Measurements from ENCODE around the gene CSN3. TPM values are rescaled to one million over a fixed set of nuclear protein-coding genes. Genes with fewer than 3 reads are reported as not detected.
A peak's percentile ranks its signal among the peaks of the same experiment; 100 is the strongest.

Gene CSN3
- total RNA-seq, 1 donor from 2014 or later, result not detected

DNA sequence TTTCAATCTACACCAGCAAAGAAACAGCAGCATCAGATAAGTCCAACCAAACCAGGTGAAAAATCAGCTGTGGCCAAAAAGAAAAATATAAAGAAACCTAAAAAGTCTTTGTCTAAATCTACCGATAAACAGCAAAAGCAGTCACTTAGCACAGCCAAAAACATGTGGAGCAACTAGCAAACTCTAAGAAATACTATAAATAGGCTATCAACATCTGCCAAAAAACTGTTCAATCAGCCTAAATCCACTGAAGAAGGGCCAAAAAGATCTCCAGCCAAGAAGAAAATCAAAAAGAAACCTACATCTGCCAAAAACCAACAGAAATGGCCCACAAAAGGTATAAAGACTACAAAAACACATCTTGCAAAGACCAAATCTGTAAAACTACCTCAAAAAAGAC, 55.7 kb downstream of the CSN3 start:
- no peaks in the 10 kb centered on the region for H3K9me3 ChIP-seq (ENCODE audit: low read depth)
- H3K4me1 ChIP-seq, result peaks cover 5% of the 10 kb centered on the region
- H3K36me3 ChIP-seq, result no peaks in the 10 kb centered on the region
- H3K9ac ChIP-seq, result no peak overlapping the region
- H3K27me3 Mint-ChIP-seq (ENCODE audit: insufficient read depth, low read depth), result peaks cover 7% of the 10 kb centered on the region
- TF ChIP-seq EZH2 (IDR thresholded peaks at IDR 0.05), result no peak
- TF ChIP-seq, protein P1, sequence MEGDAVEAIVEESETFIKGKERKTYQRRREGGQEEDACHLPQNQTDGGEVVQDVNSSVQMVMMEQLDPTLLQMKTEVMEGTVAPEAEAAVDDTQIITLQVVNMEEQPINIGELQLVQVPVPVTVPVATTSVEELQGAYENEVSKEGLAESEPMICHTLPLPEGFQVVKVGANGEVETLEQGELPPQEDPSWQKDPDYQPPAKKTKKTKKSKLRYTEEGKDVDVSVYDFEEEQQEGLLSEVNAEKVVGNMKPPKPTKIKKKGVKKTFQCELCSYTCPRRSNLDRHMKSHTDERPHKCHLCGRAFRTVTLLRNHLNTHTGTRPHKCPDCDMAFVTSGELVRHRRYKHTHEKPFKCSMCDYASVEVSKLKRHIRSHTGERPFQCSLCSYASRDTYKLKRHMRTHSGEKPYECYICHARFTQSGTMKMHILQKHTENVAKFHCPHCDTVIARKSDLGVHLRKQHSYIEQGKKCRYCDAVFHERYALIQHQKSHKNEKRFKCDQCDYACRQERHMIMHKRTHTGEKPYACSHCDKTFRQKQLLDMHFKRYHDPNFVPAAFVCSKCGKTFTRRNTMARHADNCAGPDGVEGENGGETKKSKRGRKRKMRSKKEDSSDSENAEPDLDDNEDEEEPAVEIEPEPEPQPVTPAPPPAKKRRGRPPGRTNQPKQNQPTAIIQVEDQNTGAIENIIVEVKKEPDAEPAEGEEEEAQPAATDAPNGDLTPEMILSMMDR (IDR thresholded peaks at IDR 0.05), result no peak
- no peak for TF ChIP-seq EZH2phosphoT487 (IDR thresholded peaks at IDR 0.05)
- peak overlapping the region; percentile 15 for H2AFZ ChIP-seq (replicated peaks)
- H3K4me1 Mint-ChIP-seq, result no peaks in the 10 kb centered on the region
- H3K4me3 Mint-ChIP-seq, result no peak overlapping the region
- peaks cover 1% of the 10 kb centered on the region for H3K36me3 Mint-ChIP-seq
- no peak overlapping the region for H3K27ac ChIP-seq
- no peak for DNase-seq (ENCODE audit: low spot score)
- no peaks in the 10 kb centered on the region for H3K27me3 ChIP-seq
- H3F3A ChIP-seq (ENCODE audit: low read depth), result no peaks in the 10 kb centered on the region
- H3K4me2 ChIP-seq, result no peak overlapping the region
- H3K27ac Mint-ChIP-seq, result no peak overlapping the region
- H4K20me1 ChIP-seq (ENCODE audit: low read depth), result no peaks in the 10 kb centered on the region
- no peaks in the 10 kb centered on the region for H3K79me2 ChIP-seq (ENCODE audit: low read depth)
- no peak overlapping the region for H3K4me3 ChIP-seq
- H3K9me3 Mint-ChIP-seq, result peaks cover 2% of the 10 kb centered on the region

DNA sequence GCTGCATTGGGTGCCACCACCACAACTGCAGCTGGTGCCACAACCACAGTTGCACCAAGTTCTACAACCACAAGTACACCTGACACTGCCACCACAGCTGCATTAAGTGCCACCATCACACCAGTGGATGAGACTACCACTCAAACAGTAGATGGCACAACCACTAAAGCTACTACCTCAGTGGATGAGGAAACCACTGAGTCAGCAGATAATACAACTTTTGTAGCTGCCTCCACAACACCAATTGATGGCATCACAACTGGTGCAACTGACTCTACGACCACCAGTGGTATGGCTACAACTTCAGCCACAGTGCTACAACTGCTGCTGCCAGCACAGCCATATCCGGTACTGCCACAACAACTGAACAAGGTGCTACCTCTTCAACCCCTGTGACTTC, 57.2 kb downstream of the CSN3 start:
- TF ChIP-seq EZH2phosphoT487 (IDR thresholded peaks at IDR 0.05) (no peak), EZH2 (IDR thresholded peaks at IDR 0.05) (no peak)
- TF ChIP-seq, protein P1 (IDR thresholded peaks at IDR 0.05), result no peak
- H3K27ac Mint-ChIP-seq, result no peak overlapping the region
- peaks cover 2% of the 10 kb centered on the region for H3K9me3 Mint-ChIP-seq

DNA sequence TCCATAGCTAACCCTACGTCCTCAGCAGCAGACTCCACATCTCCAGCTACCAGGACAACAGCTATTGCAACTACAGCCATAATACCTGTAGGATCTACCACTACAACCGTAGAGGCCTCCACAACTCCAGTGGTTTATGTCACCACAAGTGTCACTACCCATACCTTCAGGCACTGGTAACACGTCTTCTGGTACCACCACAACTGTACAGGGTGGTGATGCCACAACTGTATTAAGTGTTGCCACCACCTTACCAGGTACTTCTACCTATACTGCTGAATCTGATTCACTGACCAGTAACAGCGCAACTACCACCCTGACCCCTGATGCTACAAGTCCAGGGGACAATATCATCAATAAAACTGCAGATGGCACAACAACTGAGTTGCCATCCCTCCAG, 57.8 kb downstream of the CSN3 start:
- H3K4me1 ChIP-seq, result peaks cover 8% of the 10 kb centered on the region
- H3K79me2 ChIP-seq (ENCODE audit: low read depth), result no peaks in the 10 kb centered on the region
- no peak overlapping the region for H3K27ac ChIP-seq
- no peak overlapping the region for H2AFZ ChIP-seq (replicated peaks)
- H3K36me3 ChIP-seq, result no peaks in the 10 kb centered on the region
- peaks cover 2% of the 10 kb centered on the region for H3K9me3 Mint-ChIP-seq
- peaks cover 4% of the 10 kb centered on the region for H3K4me1 Mint-ChIP-seq
- H3K27me3 ChIP-seq, result no peaks in the 10 kb centered on the region
- TF ChIP-seq EZH2 (IDR thresholded peaks at IDR 0.05) (no peak), EZH2phosphoT487 (IDR thresholded peaks at IDR 0.05) (no peak)
- TF ChIP-seq, protein P1 (IDR thresholded peaks at IDR 0.05), result no peak
- H3K27me3 Mint-ChIP-seq (ENCODE audit: insufficient read depth, low read depth), result peaks cover 5% of the 10 kb centered on the region
- no peaks in the 10 kb centered on the region for H3F3A ChIP-seq (ENCODE audit: low read depth)
- no peak overlapping the region for H3K9ac ChIP-seq
- no peaks in the 10 kb centered on the region for H3K9me3 ChIP-seq (ENCODE audit: low read depth)
- H3K4me3 ChIP-seq, result no peak overlapping the region
- H3K27ac Mint-ChIP-seq, result no peak overlapping the region
- DNase-seq (ENCODE audit: low spot score), result no peak
- H3K4me3 Mint-ChIP-seq, result no peak overlapping the region
- no peaks in the 10 kb centered on the region for H4K20me1 ChIP-seq (ENCODE audit: low read depth)
- H3K4me2 ChIP-seq, result no peak overlapping the region
- peaks cover 1% of the 10 kb centered on the region for H3K36me3 Mint-ChIP-seq

More for the DNA sequence above, 57.2 kb downstream of the CSN3 start:
- H3K79me2 ChIP-seq (ENCODE audit: low read depth), result no peaks in the 10 kb centered on the region
- H4K20me1 ChIP-seq (ENCODE audit: low read depth), result no peaks in the 10 kb centered on the region
- no peaks in the 10 kb centered on the region for H3K36me3 ChIP-seq
- no peak overlapping the region for H3K4me3 ChIP-seq
- peaks cover 8% of the 10 kb centered on the region for H3K4me1 ChIP-seq
- no peaks in the 10 kb centered on the region for H3F3A ChIP-seq (ENCODE audit: low read depth)
- no peak overlapping the region for H3K27ac ChIP-seq
- Mint-ChIP-seq H3K36me3 (peaks cover 1% of the 10 kb centered on the region), H3K27me3 (ENCODE audit: insufficient read depth, low read depth) (peaks cover 5% of the 10 kb centered on the region), H3K4me3 (no peak overlapping the region), H3K4me1 (peaks cover 4% of the 10 kb centered on the region)
- H3K9me3 ChIP-seq (ENCODE audit: low read depth), result no peaks in the 10 kb centered on the region
- no peak for DNase-seq (ENCODE audit: low spot score)
- no peak overlapping the region for H3K4me2 ChIP-seq
- no peak overlapping the region for H3K9ac ChIP-seq
- no peaks in the 10 kb centered on the region for H3K27me3 ChIP-seq
- H2AFZ ChIP-seq (replicated peaks), result no peak overlapping the region

Other genes starting within 250 kb of the CSN3 start
- not detected in 2 replicates for gene STATH, start 246.6 kb upstream of the CSN3 start, total RNA-seq (ENCODE audit: low replicate concordance)
- not detected in 2 replicates for gene HTN3, start 214.1 kb upstream of the CSN3 start, total RNA-seq (ENCODE audit: low replicate concordance)
- gene HTN1, start 192.2 kb upstream of the CSN3 start, total RNA-seq (ENCODE audit: low replicate concordance), result not detected in 2 replicates
- gene PRR27, start 88.4 kb upstream of the CSN3 start, total RNA-seq (ENCODE audit: low replicate concordance), result not detected in 2 replicates
- gene ODAM, start 46.9 kb upstream of the CSN3 start, total RNA-seq (ENCODE audit: low replicate concordance), result not detected in 2 replicates
- not detected in 2 replicates for gene FDCSP, start 16.5 kb upstream of the CSN3 start, total RNA-seq (ENCODE audit: low replicate concordance)
- 0.09 and 0.26 TPM in 2 replicates for gene CABS1, start 92.4 kb downstream of the CSN3 start, total RNA-seq (ENCODE audit: low replicate concordance)
- gene SMR3A, start 118.2 kb downstream of the CSN3 start, total RNA-seq (ENCODE audit: low replicate concordance), result not detected in 2 replicates
- gene SMR3B, start 140.5 kb downstream of the CSN3 start, total RNA-seq (ENCODE audit: low replicate concordance), result not detected in 2 replicates
- not detected in 2 replicates for gene OPRPN, start 155.3 kb downstream of the CSN3 start, total RNA-seq (ENCODE audit: low replicate concordance)
- not detected in 2 replicates for gene MUC7, start 229.6 kb downstream of the CSN3 start, total RNA-seq (ENCODE audit: low replicate concordance)

Data from neural progenitor cell (in vitro differentiated cells).